A673 (cell line): ENCODE results near the gene NDRG3. TPM values are rescaled to one million over a fixed set of nuclear protein-coding genes. Genes with fewer than 3 reads are reported as not detected.
"Not testable (repeated sequence)": the region's sequence is repeated elsewhere in the genome, so short reads cannot be mapped to it uniquely, and the experiment has no call there.

ENCODE experiments used
- BruUV-seq: library from RNA; stranded (reverse); fragments of 400-500 nt; replicated peaks from 2 replicates; lab custom pipeline; 2021; lab: Mats Ljungman, UMichigan
- CTCF ChIA-PET: fragments of 300-600 bp; sonication (Branson Sonifier 250); formaldehyde crosslinking; loops from one replicate; lab custom pipeline; 2022; ENCODE audit warnings: antibody characterized with exemption; lab: Charles Lee
- POLR2A ChIA-PET: fragments of 300-600 bp; sonication (Branson Sonifier 250); formaldehyde crosslinking; loops from one replicate; lab custom pipeline; 2022; ENCODE audit warnings: antibody characterized with exemption; ENCODE audit not compliant: low non-redundant PET; lab: Charles Lee
- DNase-seq: peaks from one replicate; pipeline ENCODE4 v3.0.0-alpha.2; 2015; ENCODE audit warnings: low spot score
- H3K27ac ChIP-seq: fragments of 200-600 bp; sonication (generic); 2 replicates; pipeline ENCODE4 v1.5.1; 2016; ENCODE audit warnings: mixed run types, low read depth, mild to moderate bottlenecking, mixed read lengths, antibody characterized with exemption, low read length; ENCODE audit not compliant: poor library complexity, severe bottlenecking
- H3K27me3 ChIP-seq: fragments of 200-600 bp; sonication (generic); replicated peaks from 2 replicates; pipeline ENCODE4 v1.6.1; 2017; ENCODE audit warnings: mixed run types, low read depth, mild to moderate bottlenecking, mixed read lengths, antibody characterized with exemption, low read length; ENCODE audit not compliant: insufficient read depth, poor library complexity
- H3K36me3 ChIP-seq: fragments of 200-600 bp; sonication (generic); 2 replicates; pipeline ENCODE4 v1.6.1; 2016; ENCODE audit warnings: mixed run types, mild to moderate bottlenecking, mixed read lengths, antibody characterized with exemption, low read length; ENCODE audit not compliant: insufficient read depth, poor library complexity, severe bottlenecking
- H3K4me1 ChIP-seq: fragments of 200-600 bp; sonication (generic); 2 replicates; pipeline ENCODE4 v1.6.1; 2017; ENCODE audit warnings: mixed run types, mild to moderate bottlenecking, mixed read lengths, antibody characterized with exemption, low read length; ENCODE audit not compliant: insufficient read depth, poor library complexity, severe bottlenecking
- H3K4me3 ChIP-seq: fragments of 200-600 bp; sonication (generic); 2 replicates; pipeline ENCODE4 v1.5.1; 2016; ENCODE audit warnings: low read depth, mixed run types, mild to moderate bottlenecking, mixed read lengths, low read length; ENCODE audit not compliant: poor library complexity, severe bottlenecking
- H3K9me3 ChIP-seq: fragments of 200-600 bp; sonication (generic); 2 replicates; pipeline ENCODE4 v1.6.1; 2016; ENCODE audit warnings: mixed run types, low read depth, mild to moderate bottlenecking, mixed read lengths, antibody characterized with exemption, low read length; ENCODE audit not compliant: poor library complexity, severe bottlenecking
- CTCF ChIP-seq: fragments of 300-800, 200-600 bp; sonication (generic); conservative IDR thresholded peaks from 2 replicates; pipeline ENCODE4 v1.5.1; 2017; ENCODE audit warnings: low read depth, mild to moderate bottlenecking, antibody characterized with exemption, low read length, moderate library complexity, mixed read lengths
- EZH2 ChIP-seq: fragments of 200-600 bp; sonication (generic); IDR thresholded peaks from 2 replicates; pipeline ENCODE4 v1.6.1; 2017; ENCODE audit warnings: borderline replicate concordance, low read depth, mild to moderate bottlenecking, mixed read lengths, antibody characterized with exemption, low read length; ENCODE audit not compliant: poor library complexity, severe bottlenecking
- intact Hi-C: fragments of 100-400 bp; cut with micrococcal nuclease; formaldehyde crosslinking; loops from one replicate; pipeline ENCODE4 v1.10.0; 2022; ENCODE audit not compliant: unreplicated experiment
- total RNA-seq: library from RNA; stranded (reverse); gene quantifications from 2 replicates; pipeline ENCODE4 v1.2.3, GENCODE V29; 2021

Gene NDRG3
- total RNA-seq, 1 experiment from 2014 or later: 17.6 TPM

GRCh38 chr20:36677422-36677771 is 68.5 kb downstream of the NDRG3 start:
- H3K27ac ChIP-seq: no peak overlapping the region
- intact Hi-C loops: no loop called here
- no peak overlapping the region for H3K4me3 ChIP-seq
- H3K9me3 ChIP-seq: no peaks in the 10 kb centered on the region
- no peaks in the 10 kb centered on the region for H3K4me1 ChIP-seq
- ChIA-PET CTCF (no interaction called here), POLR2A (no interaction called here)
- BruUV-seq: no TSS peak
- DNase-seq: no peak
- no peaks in the 10 kb centered on the region for H3K36me3 ChIP-seq
- H3K27me3 ChIP-seq: no peaks in the 10 kb centered on the region
- TF ChIP-seq CTCF (no peak), EZH2 (no peak)

- TF ChIP-seq CTCF (no peak), EZH2 (no peak)
- Histone ChIP-seq H3K27ac (no peak overlapping the region), H3K36me3 (no peaks in the 10 kb centered on the region), H3K9me3 (no peaks in the 10 kb centered on the region), H3K4me1 (no peaks in the 10 kb centered on the region), H3K4me3 (no peak overlapping the region), H3K27me3 (no peaks in the 10 kb centered on the region)
- CTCF ChIA-PET: no interaction called here
- intact Hi-C loops: no loop called here
- BruUV-seq: no TSS peak
- DNase-seq: no peak
- POLR2A ChIA-PET: no interaction called here
Measured at GRCh38 chr20:36676701-36677421, 69.0 kb downstream of the NDRG3 start.

GRCh38 chr20:36675545-36675944 is 70.3 kb downstream of the NDRG3 start:
- H3K4me3 ChIP-seq, H3K4me1 ChIP-seq, CTCF ChIA-PET, H3K27ac ChIP-seq, POLR2A ChIA-PET, DNase-seq, H3K9me3 ChIP-seq, H3K36me3 ChIP-seq, H3K27me3 ChIP-seq, intact Hi-C loops, BruUV-seq: not testable (repeated sequence)

GRCh38 chr20:36672991-36673390 is 72.9 kb downstream of the NDRG3 start:
- Histone ChIP-seq H3K27me3 (no peaks in the 10 kb centered on the region), H3K4me3 (no peak overlapping the region), H3K36me3 (no peaks in the 10 kb centered on the region), H3K27ac (no peak overlapping the region), H3K4me1 (no peaks in the 10 kb centered on the region), H3K9me3 (no peaks in the 10 kb centered on the region)
- DNase-seq: no peak
- POLR2A ChIA-PET: no interaction called here
- TF ChIP-seq CTCF (no peak), EZH2 (no peak)
- BruUV-seq: no TSS peak
- intact Hi-C loops: no loop called here
- CTCF ChIA-PET: no interaction called here
